Measurements from ENCODE around the gene ACOT13. TPM values are rescaled to one million over a fixed set of nuclear protein-coding genes. Genes with fewer than 3 reads are reported as not detected.
"Not testable (repeated sequence)": the region's sequence is repeated elsewhere in the genome, so short reads cannot be mapped to it uniquely, and the experiment has no call there.

The ACOT13 gene
- total RNA-seq, 4 donors from 2014 or later: 5.8 to 9.4 (median 7.2) TPM

DNA sequence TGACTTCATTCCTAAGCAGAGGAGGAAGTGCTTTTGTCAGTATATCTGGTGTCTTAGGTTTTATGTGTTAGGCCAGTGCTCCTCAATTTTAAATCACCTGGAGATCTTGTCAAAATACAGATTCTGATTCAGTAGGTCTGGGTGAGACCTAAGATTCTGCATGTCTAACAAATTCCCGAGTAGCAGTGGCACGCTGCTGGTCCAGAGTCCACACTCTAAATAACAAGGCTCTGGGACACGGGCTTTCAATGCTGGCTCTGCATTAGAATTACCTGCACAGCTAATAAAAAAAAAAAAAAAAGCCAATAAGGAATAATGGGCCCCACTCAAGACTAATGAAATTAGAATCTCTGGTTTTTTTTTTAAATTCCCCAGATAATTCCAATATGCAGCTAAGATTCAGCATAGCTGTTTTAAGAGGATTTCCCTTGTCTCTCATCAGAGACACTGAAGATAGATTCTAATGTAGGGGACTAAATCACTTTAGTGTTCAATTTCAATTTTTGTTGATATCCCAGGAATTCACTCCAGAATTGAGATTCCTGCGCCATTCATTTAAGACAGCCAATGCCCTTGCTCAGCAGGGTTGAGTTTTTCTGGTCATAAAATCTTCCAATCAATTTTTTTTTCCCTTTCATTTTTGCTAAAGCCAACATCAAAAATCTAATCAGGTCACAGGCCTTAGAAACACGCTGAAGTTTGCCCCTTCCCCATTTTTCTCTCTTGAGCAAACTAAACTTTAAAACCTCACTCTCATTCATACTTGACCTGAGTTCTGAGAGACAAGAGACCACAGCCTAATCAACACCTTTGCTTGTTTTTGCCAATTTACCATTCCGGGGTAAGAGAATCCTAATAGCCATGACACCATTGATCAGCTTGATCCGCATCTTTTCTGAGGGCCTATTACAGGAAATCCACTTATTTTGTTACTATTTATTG is 2.6 kb upstream of the ACOT13 start:
- Histone ChIP-seq H3K4me1 (peaks cover 26 to 52% (median 38%) of the 10 kb centered on the region in 4 donors), H3K9me3 (no peaks in the 10 kb centered on the region), H3K36me3 (peaks cover 0 to 29% (median 21%) of the 10 kb centered on the region in 4 donors), H3K27me3 (no peaks in the 10 kb centered on the region), H3K27ac (replicated peaks in 1 of 4) (no peak overlapping the region), H3K4me3 (no peak overlapping the region)
- no peak for DNase-seq (ENCODE audit: extremely low spot score)
- intact Hi-C loops (cut with DNase I): no loop called here
- WGBS: 95% methylated on average over 7 of the region's 7 CpGs
- TF ChIP-seq POLR2AphosphoS5 (IDR thresholded peaks at IDR 0.05) (no peak), EP300 (IDR thresholded peaks at IDR 0.05) (no peak), POLR2A (IDR thresholded peaks at IDR 0.05; ENCODE audit: low read depth) (no peak)
- TF ChIP-seq, protein P1, sequence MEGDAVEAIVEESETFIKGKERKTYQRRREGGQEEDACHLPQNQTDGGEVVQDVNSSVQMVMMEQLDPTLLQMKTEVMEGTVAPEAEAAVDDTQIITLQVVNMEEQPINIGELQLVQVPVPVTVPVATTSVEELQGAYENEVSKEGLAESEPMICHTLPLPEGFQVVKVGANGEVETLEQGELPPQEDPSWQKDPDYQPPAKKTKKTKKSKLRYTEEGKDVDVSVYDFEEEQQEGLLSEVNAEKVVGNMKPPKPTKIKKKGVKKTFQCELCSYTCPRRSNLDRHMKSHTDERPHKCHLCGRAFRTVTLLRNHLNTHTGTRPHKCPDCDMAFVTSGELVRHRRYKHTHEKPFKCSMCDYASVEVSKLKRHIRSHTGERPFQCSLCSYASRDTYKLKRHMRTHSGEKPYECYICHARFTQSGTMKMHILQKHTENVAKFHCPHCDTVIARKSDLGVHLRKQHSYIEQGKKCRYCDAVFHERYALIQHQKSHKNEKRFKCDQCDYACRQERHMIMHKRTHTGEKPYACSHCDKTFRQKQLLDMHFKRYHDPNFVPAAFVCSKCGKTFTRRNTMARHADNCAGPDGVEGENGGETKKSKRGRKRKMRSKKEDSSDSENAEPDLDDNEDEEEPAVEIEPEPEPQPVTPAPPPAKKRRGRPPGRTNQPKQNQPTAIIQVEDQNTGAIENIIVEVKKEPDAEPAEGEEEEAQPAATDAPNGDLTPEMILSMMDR (IDR thresholded peaks at IDR 0.05): no peak

DNA sequence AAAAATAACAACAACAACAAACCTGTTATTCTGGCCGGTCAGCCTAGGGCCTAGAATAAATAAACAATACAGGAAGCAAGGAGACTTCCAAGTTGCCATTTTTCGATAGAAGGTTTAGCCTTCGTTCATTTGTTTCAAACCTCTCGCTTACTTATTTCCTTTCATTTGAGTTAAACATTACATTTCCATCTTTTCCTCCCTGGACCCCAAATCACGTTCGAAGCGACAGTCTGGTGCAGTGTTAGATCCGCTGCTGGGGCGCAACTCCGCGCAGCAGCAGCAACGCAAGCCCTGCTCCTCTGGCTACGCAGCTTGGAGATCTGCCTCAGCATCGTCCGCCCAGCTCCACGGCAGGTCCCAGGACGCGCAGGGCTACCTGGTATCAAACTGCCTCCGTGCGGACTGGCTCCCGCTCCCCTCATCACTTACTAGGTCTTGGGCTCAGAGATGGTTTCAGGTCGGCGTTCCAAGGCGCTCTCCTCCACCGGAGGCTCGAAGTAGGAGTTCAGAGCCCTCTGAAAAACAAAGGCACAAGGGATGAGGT is 708 bp upstream of the ACOT13 start:
- Histone ChIP-seq H3K4me1 (peaks cover 26 to 46% (median 36%) of the 10 kb centered on the region in 4 donors), H3K27ac (replicated peaks in 1 of 4) (peak overlapping the region; percentile 86 to 92 (median 88)), H3K27me3 (no peaks in the 10 kb centered on the region), H3K36me3 (peaks cover 0 to 29% (median 21%) of the 10 kb centered on the region in 4 donors), H3K4me3 (peak overlapping the region; percentile 78 to 92 (median 83)), H3K9me3 (no peaks in the 10 kb centered on the region)
- intact Hi-C loops (cut with DNase I): loop anchor here (5.0 kb wide), 2 partner anchors 51 to 84 kb away; partner anchors contain the start of gene C6orf62
- no peak for DNase-seq (ENCODE audit: extremely low spot score)
- under 1% methylated on average over 24 of the region's 26 CpGs for WGBS
- no peak for TF ChIP-seq EP300 (IDR thresholded peaks at IDR 0.05)
- TF ChIP-seq POLR2AphosphoS5 (IDR thresholded peaks at IDR 0.05): no peak
- TF ChIP-seq, protein P1 (IDR thresholded peaks at IDR 0.05): no peak
- TF ChIP-seq POLR2A (IDR thresholded peaks at IDR 0.05; ENCODE audit: low read depth): no peak

GRCh38 chr6:24667378-24667803 is 514 bp downstream of the ACOT13 start:
- intact Hi-C loops (cut with DNase I): loop anchor here (5.0 kb wide), 2 partner anchors 50 to 85 kb away; partner anchors contain the start of gene C6orf62
- no peak for TF ChIP-seq POLR2A (IDR thresholded peaks at IDR 0.05; ENCODE audit: low read depth)
- TF ChIP-seq, protein P1 (IDR thresholded peaks at IDR 0.05): no peak
- TF ChIP-seq POLR2AphosphoS5 (IDR thresholded peaks at IDR 0.05): no peak
- TF ChIP-seq EP300 (IDR thresholded peaks at IDR 0.05): no peak
- Histone ChIP-seq H3K27me3 (no peaks in the 10 kb centered on the region), H3K9me3 (no peaks in the 10 kb centered on the region), H3K4me1 (peaks cover 26 to 46% (median 36%) of the 10 kb centered on the region in 4 donors), H3K36me3 (peaks cover 0 to 23% (median 14%) of the 10 kb centered on the region in 4 donors), H3K27ac (replicated peaks in 1 of 4) (peak overlapping the region; percentile 86 to 92 (median 88)), H3K4me3 (peak overlapping the region; percentile 78 to 92 (median 83))
- WGBS: 6% methylated on average over 9 of the region's 9 CpGs
- no peak for DNase-seq (ENCODE audit: extremely low spot score)

GRCh38 chr6:24668066-24668996 is 1.5 kb downstream of the ACOT13 start:
- Histone ChIP-seq H3K27ac (replicated peaks in 1 of 4) (peak overlapping the region in 2 of 4 donors; percentile 86 to 92), H3K4me1 (peaks cover 26 to 42% (median 34%) of the 10 kb centered on the region in 4 donors), H3K4me3 (peak overlapping the region in 3 of 4 donors; percentile 83 to 92 (median 83)), H3K36me3 (peaks cover 0 to 13% (median 6%) of the 10 kb centered on the region in 4 donors)
- 95% methylated on average over 14 of the region's 18 CpGs for WGBS
- intact Hi-C loops (cut with DNase I): loop anchor here (5.0 kb wide), 2 partner anchors 49 to 86 kb away; partner anchors contain the start of gene C6orf62
- not testable (repeated sequence) for DNase-seq (ENCODE audit: extremely low spot score); H3K9me3 ChIP-seq; H3K27me3 ChIP-seq

Measured in esophagus muscularis mucosa (tissue), 4 donors.